GM21367 (cell line): ENCODE measurements around the gene PHF3.

Source experiments
- ATAC-seq: cut with Tn5 transposase; IDR thresholded peaks from one replicate; pipeline ENCODE4 v1.9.1; 2021; ENCODE audit not compliant: unreplicated experiment

PHF3 gene

DNA sequence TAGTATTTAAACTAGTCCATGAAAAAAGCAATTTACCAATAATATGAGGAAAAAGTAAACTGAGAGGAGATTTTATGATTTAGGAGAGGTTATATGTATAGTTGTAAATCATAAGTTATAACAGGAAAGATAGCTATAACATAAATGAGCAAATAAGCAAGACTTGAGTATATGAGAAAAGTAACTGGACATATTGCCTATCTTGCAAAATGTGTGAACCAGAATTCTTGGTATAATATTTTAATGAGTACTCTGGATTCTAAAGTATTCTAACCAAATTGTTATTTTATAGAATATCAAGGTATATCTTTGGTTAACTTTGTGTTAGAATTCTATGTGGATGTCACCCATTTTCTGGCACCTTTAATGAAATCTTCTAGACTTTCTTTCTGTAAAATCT is 124.6 kb downstream of the PHF3 start:
- no peak for ATAC-seq

DNA sequence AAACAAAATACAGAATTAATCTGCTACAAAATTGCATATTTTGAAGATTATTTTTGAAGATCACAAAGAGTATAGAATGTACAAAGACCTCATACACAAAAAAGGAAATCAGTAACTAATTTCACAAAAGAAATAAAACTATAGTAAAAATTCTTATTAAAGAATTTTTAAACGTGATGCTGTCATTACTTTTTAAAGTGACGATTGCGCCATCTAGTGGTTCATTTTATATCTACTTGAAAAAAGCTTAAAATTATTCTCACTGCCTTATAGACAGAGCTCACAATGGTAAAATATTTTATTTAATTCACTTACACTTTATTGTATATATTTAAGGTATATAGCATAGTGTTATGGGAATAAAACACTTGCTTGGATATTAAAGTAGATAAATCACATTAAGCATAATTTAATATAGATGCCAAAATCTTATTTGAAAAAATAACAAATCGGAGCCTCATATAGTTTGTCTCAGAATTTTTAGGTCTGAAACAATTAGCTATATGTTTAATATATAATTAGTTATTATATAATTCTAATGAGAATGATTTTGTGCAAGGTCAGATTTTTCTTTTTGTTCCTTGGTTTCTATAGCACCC is 128.8 kb downstream of the PHF3 start:
- ATAC-seq = no peak
